Lower leg skin (tissue), 3 donors: ENCODE data around the gene ST8SIA6.

Source experiments
- CTCF ChIP-seq, 3 donors: fragments of 450-650 bp; IDR thresholded peaks; one replicate each; pipeline ENCODE4 v1.5.1; 2016; ENCODE audit warnings: antibody characterized with exemption in 3 of 3, mild to moderate bottlenecking in 3 of 3, moderate library complexity in 2 of 3
- POLR2A ChIP-seq, 2 donors: fragments of 450-650 bp; IDR thresholded peaks; one replicate each; pipeline ENCODE4 v1.6.1; 2016 to 2017; ENCODE audit warnings: antibody characterized with exemption in 2 of 2, mild to moderate bottlenecking in 1 of 2, moderate library complexity in 1 of 2

- TF ChIP-seq CTCF (IDR thresholded peaks at IDR 0.05) = no peak
- no peak for TF ChIP-seq POLR2A (IDR thresholded peaks at IDR 0.05)
These were observed 110.2 kb downstream of the ST8SIA6 start for GRCh38 chr10:17344206-17344605.
